ENCODE data around the gene TIAM1.

TIAM1 gene

DNA sequence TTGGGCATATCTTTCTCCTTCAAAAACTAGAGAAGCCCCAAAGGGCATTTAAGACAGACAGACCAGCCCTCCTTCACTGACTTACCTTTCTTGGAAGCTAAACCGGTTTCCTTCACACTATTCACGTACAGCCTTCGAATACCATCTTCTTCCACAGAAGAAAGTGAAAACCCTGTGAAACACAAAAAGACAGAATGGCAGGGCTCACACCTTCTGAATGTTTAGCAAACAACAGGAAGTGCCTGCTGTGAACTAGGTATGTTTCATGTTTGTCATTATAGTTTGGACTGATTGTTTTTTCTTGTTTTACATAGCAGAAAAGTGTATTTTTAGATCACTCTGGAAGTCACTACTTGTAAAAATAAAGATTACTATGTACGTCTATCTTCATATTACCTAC is 157.1 kb downstream of the TIAM1 start:
- H3K27ac ChIP-seq = no peak overlapping the region
- TF ChIP-seq, protein P1, sequence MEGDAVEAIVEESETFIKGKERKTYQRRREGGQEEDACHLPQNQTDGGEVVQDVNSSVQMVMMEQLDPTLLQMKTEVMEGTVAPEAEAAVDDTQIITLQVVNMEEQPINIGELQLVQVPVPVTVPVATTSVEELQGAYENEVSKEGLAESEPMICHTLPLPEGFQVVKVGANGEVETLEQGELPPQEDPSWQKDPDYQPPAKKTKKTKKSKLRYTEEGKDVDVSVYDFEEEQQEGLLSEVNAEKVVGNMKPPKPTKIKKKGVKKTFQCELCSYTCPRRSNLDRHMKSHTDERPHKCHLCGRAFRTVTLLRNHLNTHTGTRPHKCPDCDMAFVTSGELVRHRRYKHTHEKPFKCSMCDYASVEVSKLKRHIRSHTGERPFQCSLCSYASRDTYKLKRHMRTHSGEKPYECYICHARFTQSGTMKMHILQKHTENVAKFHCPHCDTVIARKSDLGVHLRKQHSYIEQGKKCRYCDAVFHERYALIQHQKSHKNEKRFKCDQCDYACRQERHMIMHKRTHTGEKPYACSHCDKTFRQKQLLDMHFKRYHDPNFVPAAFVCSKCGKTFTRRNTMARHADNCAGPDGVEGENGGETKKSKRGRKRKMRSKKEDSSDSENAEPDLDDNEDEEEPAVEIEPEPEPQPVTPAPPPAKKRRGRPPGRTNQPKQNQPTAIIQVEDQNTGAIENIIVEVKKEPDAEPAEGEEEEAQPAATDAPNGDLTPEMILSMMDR (conservative IDR thresholded peaks at IDR 0.05) = no peak
- no peak for TF ChIP-seq ZFX (IDR thresholded peaks at IDR 0.05)

DNA sequence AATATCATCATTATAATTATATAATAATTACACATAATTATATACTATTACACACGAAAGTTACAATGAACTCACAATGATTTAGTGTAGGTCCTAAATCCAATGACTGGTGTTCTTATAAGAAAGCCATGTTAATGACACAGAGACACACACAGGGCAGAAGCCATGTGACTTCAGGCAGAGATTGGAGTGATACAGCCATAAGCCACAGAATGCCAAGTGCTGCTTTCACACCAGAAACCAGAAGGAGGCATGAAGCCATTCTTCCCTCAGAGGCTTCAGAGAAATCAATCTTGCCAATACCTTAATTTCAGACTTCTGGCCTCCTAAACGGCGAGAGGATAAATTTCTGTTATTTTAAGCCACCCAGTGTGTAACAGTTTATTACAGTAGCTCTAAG is 158.4 kb downstream of the TIAM1 start:
- TF ChIP-seq, protein P1 (conservative IDR thresholded peaks at IDR 0.05) = no peak
- TF ChIP-seq ZFX (IDR thresholded peaks at IDR 0.05) = no peak
- H3K27ac ChIP-seq = no peak overlapping the region

DNA sequence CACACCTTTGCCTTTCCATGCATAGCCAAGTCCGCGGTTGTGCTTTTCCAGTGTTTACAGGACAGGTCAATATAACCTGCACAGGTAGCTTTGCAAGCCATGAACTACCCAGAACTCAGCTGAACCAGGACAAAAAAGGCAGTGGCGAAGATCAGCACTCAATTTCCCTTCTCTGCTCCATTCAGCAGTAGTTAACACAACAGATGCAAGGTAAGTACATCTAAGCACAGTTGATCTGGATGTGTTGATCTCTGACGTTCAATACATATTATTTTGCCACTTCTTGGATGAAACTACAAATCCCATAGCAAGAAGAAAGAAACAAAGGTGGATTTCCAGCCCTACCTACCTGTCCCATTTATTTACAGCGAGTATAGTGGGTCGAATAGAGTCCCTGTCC is 159.2 kb downstream of the TIAM1 start:
- no peak overlapping the region for H3K27ac ChIP-seq
- TF ChIP-seq, protein P1 (conservative IDR thresholded peaks at IDR 0.05) = no peak
- TF ChIP-seq ZFX (IDR thresholded peaks at IDR 0.05) = no peak

DNA sequence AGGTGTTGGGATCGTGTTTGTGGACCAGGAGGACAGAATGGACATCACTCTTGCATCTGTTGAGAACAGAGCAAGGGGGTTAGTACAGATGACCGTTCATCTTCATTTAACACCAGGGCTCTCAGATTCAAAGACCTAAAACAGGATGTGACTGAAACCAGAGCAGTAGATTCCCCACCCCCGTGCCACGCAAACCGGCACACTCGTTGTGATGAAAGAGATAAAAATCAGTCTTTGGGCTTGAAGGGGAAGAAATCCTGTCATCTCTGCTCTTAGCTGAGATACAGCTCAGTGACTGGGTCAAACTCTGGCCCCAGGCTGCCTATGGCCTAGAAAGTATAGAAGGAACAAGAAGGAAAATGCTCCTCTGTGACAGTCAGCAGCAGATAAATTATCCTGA is 159.6 kb downstream of the TIAM1 start:
- TF ChIP-seq, protein P1 (conservative IDR thresholded peaks at IDR 0.05) = no peak
- TF ChIP-seq ZFX (IDR thresholded peaks at IDR 0.05) = no peak
- H3K27ac ChIP-seq = no peak overlapping the region

DNA sequence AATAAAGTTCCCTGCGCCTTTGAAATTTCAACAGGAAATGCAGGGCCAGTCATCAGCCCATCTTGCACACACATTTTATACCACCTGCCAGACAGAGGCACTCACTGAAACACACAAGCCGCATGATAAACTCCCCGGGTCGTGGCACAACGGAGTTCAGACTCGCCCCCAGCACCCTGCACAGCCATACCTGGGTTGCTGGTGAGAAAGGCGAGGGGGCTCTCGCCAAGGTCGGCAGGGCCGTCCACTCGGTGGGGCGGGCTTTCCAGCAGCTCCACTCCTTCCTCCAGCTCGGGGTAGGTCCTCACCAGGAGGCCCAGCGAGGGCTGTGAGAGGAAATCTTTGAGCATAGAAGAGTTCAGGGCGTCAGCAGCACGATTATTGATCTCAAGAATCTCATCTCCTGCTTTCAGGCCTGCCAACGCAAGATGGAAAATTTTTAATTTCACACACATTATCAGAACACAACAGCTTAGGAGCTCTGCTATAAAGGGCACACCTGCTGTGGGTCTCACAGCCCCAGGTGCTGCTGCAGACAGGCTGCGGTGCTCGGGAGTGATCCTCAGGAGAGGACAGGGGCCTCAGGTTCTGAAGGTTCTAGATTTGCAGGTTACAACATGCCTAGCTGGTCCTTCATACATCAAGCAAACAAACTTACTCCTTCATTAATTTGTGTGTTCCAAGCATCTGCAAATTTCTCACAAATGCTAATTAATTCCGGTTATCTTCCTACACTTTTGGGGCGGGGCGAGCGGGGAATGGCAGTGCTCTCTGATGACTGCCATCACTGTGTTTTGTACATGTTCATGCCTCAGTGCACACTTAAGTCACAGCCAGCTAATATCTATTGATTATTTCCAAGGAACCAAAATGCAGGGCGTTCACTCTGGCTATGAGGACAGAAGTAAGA is 161.6 kb downstream of the TIAM1 start:
- TF ChIP-seq ZFX (IDR thresholded peaks at IDR 0.05) = no peak
- TF ChIP-seq, protein P1 (conservative IDR thresholded peaks at IDR 0.05) = no peak
- H3K27ac ChIP-seq = no peak overlapping the region

DNA sequence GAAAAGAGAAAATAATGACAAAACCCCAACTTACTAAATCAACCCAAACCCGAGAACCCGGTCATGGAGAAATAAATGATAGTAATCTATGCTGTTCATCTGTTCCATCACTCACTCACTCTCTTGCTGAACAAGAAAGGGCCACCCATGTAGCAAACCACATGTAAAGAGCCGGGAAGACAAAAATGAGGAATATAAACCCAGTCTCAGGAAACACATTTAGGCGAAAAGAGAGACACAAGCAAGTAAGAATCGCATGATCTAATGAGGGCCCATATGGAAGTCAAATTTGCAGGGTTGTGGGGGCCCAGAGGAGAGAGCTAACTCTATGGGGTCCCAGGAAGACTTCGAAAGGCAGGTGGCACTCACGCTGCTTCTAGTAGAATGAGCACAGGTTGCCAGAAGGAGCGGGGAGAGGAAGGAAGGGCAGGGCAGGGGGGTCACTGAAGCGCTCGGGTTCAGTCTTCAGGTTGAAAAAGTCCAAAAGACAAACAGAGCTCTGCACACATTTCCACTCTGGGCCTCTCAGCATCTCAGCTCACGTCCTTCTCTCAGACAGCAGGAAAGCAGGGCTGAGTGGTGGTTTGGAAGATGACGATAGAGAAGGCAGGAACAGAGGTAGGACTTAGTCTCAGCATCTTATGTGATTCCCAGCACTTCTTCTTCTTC is 162.8 kb downstream of the TIAM1 start:
- TF ChIP-seq, protein P1 (conservative IDR thresholded peaks at IDR 0.05) = peak; percentile 0; the same call in 1 of the 2 replicates
- no peak for TF ChIP-seq ZFX (IDR thresholded peaks at IDR 0.05)
- no peak overlapping the region for H3K27ac ChIP-seq
